Ascending aorta (tissue), 2 donors: Measurements from ENCODE around the gene SP140L. TPM values are rescaled to one million over a fixed set of nuclear protein-coding genes. Genes with fewer than 3 reads are reported as not detected.

Experiments used
- DNase-seq, 2 donors: peaks; one replicate each; pipeline ENCODE4 v3.0.0-alpha.2; 2019; ENCODE audit warnings: low spot score in 2 of 2
- H3K27ac ChIP-seq, 2 donors: fragments of 200-600 bp; sonication (generic); one replicate each; pipeline ENCODE4 v1.5.1; 2016 to 2017; ENCODE audit warnings: mild to moderate bottlenecking in 1 of 2
- H3K27me3 ChIP-seq: fragments of 200-600 bp; sonication (generic); one replicate; pipeline ENCODE4 v1.5.1; 2017
- H3K36me3 ChIP-seq, 2 donors: fragments of 200-600 bp; sonication (generic); one replicate each; pipeline ENCODE4 v1.5.1; 2016
- H3K4me1 ChIP-seq, 2 donors: fragments of 200-600 bp; sonication (generic); one replicate each; pipeline ENCODE4 v1.5.1; 2016 to 2017; ENCODE audit warnings: mild to moderate bottlenecking in 1 of 2
- H3K4me3 ChIP-seq, 2 donors: fragments of 200-600 bp; sonication (generic); one replicate each; pipeline ENCODE4 v1.5.1; 2016 to 2017; ENCODE audit warnings: mild to moderate bottlenecking in 1 of 2
- H3K9me3 ChIP-seq, 2 donors: fragments of 200-600 bp; sonication (generic); one replicate each; pipeline ENCODE4 v1.5.1; 2016
- intact Hi-C: fragments of 100-400 bp; cut with DNase I; formaldehyde crosslinking; loops from one replicate; pipeline ENCODE4 v1.15.1; 2023
- total RNA-seq: library from RNA; depleted of rRNA; stranded (reverse); fragments of >200 nt; gene quantifications from one replicate; pipeline ENCODE4 v1.1.0, GENCODE V29; 2016
- TF ChIP-seq, protein P1 (sequence below), 3 experiments: fragments of 200-600 bp in 2 of 3; fragments of 450-650 bp in 1 of 3; sonication (generic) in 2 of 3; IDR thresholded peaks; one replicate each; pipeline ENCODE4 v1.5.1; 2016 to 2019; ENCODE audit warnings: antibody characterized with exemption in 3 of 3, mild to moderate bottlenecking in 1 of 3, moderate library complexity in 1 of 3

SP140L gene
- total RNA-seq, 1 donor from 2014 or later = 4.0 TPM

DNA sequence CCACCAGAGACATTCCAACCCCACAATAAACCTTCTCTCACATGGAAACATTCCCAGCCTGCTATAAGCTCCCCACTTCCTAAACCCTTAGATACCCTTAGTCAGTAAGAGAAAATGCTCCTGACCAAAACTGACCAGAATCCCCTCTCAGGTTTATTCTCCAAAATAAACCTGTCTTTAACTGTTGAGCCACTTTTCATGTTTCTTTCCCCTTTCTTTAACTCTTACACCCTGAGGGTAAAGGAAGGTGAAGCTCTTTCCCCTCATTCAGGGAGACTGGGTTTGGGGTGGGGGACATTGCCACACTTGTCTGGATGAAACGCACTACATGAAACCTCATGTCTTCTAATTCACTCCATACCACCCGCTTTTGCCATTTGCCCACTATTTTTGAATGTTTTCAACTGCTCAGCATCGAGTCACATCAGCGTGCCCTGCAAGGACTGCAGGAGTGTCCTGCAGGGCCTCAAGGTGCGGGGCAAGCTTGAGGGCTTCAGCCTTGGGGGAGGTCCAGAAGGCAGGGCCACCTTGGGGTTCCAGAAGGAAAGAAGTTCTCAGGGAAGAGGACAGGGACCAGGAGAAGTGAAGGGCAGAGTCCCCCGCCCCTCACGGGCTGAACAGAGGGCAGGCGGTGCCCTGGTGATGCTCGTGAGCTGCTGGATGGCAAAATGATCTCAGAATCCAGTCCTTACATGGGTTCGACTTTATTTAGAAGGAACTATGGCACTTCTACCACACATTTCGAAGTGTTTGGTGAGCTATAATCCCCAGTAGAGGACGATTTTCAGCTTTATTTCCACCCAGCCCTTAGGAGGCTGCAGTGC is 4.2 kb upstream of the SP140L start:
- DNase-seq = no peak
- TF ChIP-seq, protein P1, sequence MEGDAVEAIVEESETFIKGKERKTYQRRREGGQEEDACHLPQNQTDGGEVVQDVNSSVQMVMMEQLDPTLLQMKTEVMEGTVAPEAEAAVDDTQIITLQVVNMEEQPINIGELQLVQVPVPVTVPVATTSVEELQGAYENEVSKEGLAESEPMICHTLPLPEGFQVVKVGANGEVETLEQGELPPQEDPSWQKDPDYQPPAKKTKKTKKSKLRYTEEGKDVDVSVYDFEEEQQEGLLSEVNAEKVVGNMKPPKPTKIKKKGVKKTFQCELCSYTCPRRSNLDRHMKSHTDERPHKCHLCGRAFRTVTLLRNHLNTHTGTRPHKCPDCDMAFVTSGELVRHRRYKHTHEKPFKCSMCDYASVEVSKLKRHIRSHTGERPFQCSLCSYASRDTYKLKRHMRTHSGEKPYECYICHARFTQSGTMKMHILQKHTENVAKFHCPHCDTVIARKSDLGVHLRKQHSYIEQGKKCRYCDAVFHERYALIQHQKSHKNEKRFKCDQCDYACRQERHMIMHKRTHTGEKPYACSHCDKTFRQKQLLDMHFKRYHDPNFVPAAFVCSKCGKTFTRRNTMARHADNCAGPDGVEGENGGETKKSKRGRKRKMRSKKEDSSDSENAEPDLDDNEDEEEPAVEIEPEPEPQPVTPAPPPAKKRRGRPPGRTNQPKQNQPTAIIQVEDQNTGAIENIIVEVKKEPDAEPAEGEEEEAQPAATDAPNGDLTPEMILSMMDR (IDR thresholded peaks at IDR 0.05) = no peak
- no peak overlapping the region for H3K4me3 ChIP-seq
- no peak overlapping the region for H3K27ac ChIP-seq
- no peaks in the 10 kb centered on the region for H3K36me3 ChIP-seq
- H3K4me1 ChIP-seq = no peaks in the 10 kb centered on the region
- intact Hi-C loops = no loop called here
- no peaks in the 10 kb centered on the region for H3K27me3 ChIP-seq
- peaks cover 0 to 6% of the 10 kb centered on the region in 2 donors for H3K9me3 ChIP-seq

GRCh38 chr2:230323385-230324106 is 3.4 kb upstream of the SP140L start:
- no peaks in the 10 kb centered on the region for H3K36me3 ChIP-seq
- no peak overlapping the region for H3K27ac ChIP-seq
- no peak for DNase-seq
- H3K4me1 ChIP-seq = no peaks in the 10 kb centered on the region
- H3K9me3 ChIP-seq = peaks cover 0 to 6% of the 10 kb centered on the region in 2 donors
- H3K4me3 ChIP-seq = no peak overlapping the region
- no peaks in the 10 kb centered on the region for H3K27me3 ChIP-seq
- intact Hi-C loops = no loop called here
- TF ChIP-seq, protein P1 (IDR thresholded peaks at IDR 0.05) = no peak

- no peaks in the 10 kb centered on the region for H3K4me1 ChIP-seq
- H3K27me3 ChIP-seq = no peaks in the 10 kb centered on the region
- TF ChIP-seq, protein P1 (IDR thresholded peaks at IDR 0.05) = no peak
- intact Hi-C loops = no loop called here
- H3K36me3 ChIP-seq = no peaks in the 10 kb centered on the region
- peaks cover 0 to 6% of the 10 kb centered on the region in 2 donors for H3K9me3 ChIP-seq
- H3K27ac ChIP-seq = no peak overlapping the region
- no peak for DNase-seq
- H3K4me3 ChIP-seq = no peak overlapping the region
Measured at GRCh38 chr2:230324503-230324902, 2.5 kb upstream of the SP140L start.

GRCh38 chr2:230325316-230326243 is 1.4 kb upstream of the SP140L start:
- intact Hi-C loops = no loop called here
- Histone ChIP-seq H3K9me3 (peaks cover 0 to 6% of the 10 kb centered on the region in 2 donors), H3K4me1 (no peaks in the 10 kb centered on the region), H3K27me3 (no peaks in the 10 kb centered on the region), H3K4me3 (no peak overlapping the region), H3K27ac (no peak overlapping the region), H3K36me3 (peaks cover 0 to 2% of the 10 kb centered on the region in 2 donors)
- TF ChIP-seq, protein P1 (IDR thresholded peaks at IDR 0.05) = no peak
- no peak for DNase-seq

- H3K27me3 ChIP-seq = no peaks in the 10 kb centered on the region
- no peaks in the 10 kb centered on the region for H3K4me1 ChIP-seq
- H3K27ac ChIP-seq = peak overlapping the region; percentile 67 to 70
- intact Hi-C loops = no loop called here
- H3K4me3 ChIP-seq = peak overlapping the region; percentile 48 to 67
- TF ChIP-seq, protein P1 (IDR thresholded peaks at IDR 0.05) = no peak
- peaks cover 0 to 3% of the 10 kb centered on the region in 2 donors for H3K9me3 ChIP-seq
- peaks cover 0 to 2% of the 10 kb centered on the region in 2 donors for H3K36me3 ChIP-seq
- DNase-seq = no peak
Measured at GRCh38 chr2:230327418-230328154, 593 bp downstream of the SP140L start.
